CD4-positive, CD25-positive, alpha-beta regulatory T cell (primary cell): ENCODE measurements around the gene EYA2. TPM values are rescaled to one million over a fixed set of nuclear protein-coding genes. Genes with fewer than 3 reads are reported as not detected.

Experiments used
- ATAC-seq, 2 donors: fragments of 150-1000 bp; cut with Tn5 transposase; one replicate each; pipeline ENCODE4 v1.10.0; 2021; ENCODE audit warnings: low read depth in 2 of 2, moderate number of reproducible peaks in 2 of 2, moderate library complexity in 1 of 2
- DNase-seq, 3 donors: peaks; one replicate each; pipeline versions ENCODE4 v3.0.0 to v3.0.0-alpha.2; 2012 to 2022; ENCODE audit warnings: mixed read lengths in 1 of 3
- H3K27ac ChIP-seq: one replicate; pipeline ENCODE4 v1.7.0; 2013; ENCODE audit warnings: mild to moderate bottlenecking, low read length; ENCODE audit not compliant: insufficient read depth, poor library complexity, severe bottlenecking
- H3K27me3 ChIP-seq: one replicate; pipeline ENCODE4 v1.7.0; 2013; ENCODE audit warnings: low read length; ENCODE audit not compliant: control insufficient read depth, insufficient read depth
- H3K36me3 ChIP-seq: one replicate; pipeline ENCODE4 v1.7.0; 2013; ENCODE audit warnings: mild to moderate bottlenecking, low read length, moderate library complexity; ENCODE audit not compliant: control insufficient read depth, insufficient read depth
- H3K4me1 ChIP-seq: 2 replicates; pipeline ENCODE4 v1.7.0; 2013; ENCODE audit warnings: mild to moderate bottlenecking, low read length; ENCODE audit not compliant: insufficient read depth, control insufficient read depth, poor library complexity, severe bottlenecking
- H3K4me3 ChIP-seq: one replicate; pipeline ENCODE4 v1.7.0; 2013; ENCODE audit warnings: low read depth, mild to moderate bottlenecking, low read length, moderate library complexity
- H3K9me3 ChIP-seq, 2 experiments: 1 replicate in 1 of 2; 2 replicates in 1 of 2; pipeline ENCODE4 v1.7.0; 2013; ENCODE audit warnings: low read length in 2 of 2, mild to moderate bottlenecking in 1 of 2, moderate library complexity in 1 of 2; ENCODE audit not compliant: control insufficient read depth in 2 of 2
- H3K27ac Mint-ChIP-seq, 3 donors: one replicate each; pipeline ENCODE4 v1.8.0; 2020 to 2022; ENCODE audit warnings: mild to moderate bottlenecking in 3 of 3, mixed read lengths in 3 of 3, moderate library complexity in 2 of 3
- H3K27me3 Mint-ChIP-seq: one replicate; pipeline ENCODE4 v1.8.0; 2022; ENCODE audit warnings: mild to moderate bottlenecking, mixed read lengths
- H3K36me3 Mint-ChIP-seq: one replicate; pipeline ENCODE4 v1.8.0; 2020; ENCODE audit warnings: mixed read lengths
- H3K4me1 Mint-ChIP-seq, 4 donors: one replicate each; pipeline ENCODE4 v1.8.0; 2020 to 2022; ENCODE audit warnings: mixed read lengths in 4 of 4, mild to moderate bottlenecking in 1 of 4
- H3K4me3 Mint-ChIP-seq, 4 donors: one replicate each; pipeline ENCODE4 v1.8.0; 2020 to 2022; ENCODE audit warnings: mild to moderate bottlenecking in 4 of 4, mixed read lengths in 4 of 4, moderate library complexity in 3 of 4
- H3K9me3 Mint-ChIP-seq, 7 donors: one replicate each; pipeline ENCODE4 v1.8.0; 2020 to 2022; ENCODE audit warnings: mixed read lengths in 7 of 7, mild to moderate bottlenecking in 3 of 7, moderate library complexity in 2 of 7
- polyA plus RNA-seq, 4 donors: library from polyadenylated mRNA; unstranded; fragments of 300-500 nt; fragmentation: Illumina TruSeq; gene quantifications; one replicate each; pipeline ENCODE4 v1.2.3, GENCODE V29; 2021
- total RNA-seq: library from RNA; stranded (reverse); gene quantifications from one replicate; pipeline ENCODE4 v1.2.3, GENCODE V29; 2022

The EYA2 gene
- total and polyA plus RNA-seq, 5 donors from 2014 or later, result not detected

DNA sequence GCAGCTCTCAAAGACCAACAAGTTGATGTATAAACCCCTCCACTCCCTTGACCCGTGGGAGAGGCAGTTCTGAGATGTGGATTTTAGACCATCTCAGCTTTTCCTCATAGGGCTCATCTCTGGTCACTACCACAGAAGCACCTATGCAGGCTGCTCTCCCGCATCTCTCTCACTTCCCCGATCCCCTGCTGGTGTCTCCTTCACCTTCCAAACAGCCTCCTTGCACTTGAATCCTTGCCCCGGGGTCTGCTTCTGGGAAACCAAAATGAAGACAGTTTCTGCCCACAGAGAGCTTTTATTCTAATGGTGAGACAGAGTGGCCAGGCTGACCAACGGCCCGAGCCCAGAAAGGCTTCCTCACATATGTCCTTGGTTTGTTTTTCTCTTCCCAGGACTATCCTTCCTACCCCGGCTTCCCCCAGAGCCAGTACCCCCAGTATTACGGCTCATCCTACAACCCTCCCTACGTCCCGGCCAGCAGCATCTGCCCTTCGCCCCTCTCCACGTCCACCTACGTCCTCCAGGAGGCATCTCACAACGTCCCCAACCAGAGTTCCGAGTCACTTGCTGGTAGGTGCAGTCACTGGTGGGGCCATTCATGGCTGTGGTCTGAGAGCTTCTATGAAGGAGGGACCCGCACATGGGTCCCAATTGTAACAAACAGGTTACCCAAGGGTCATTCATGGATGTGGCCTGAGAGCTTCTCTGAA, 179.3 kb downstream of the EYA2 start:
- ATAC-seq, result no peak

DNA sequence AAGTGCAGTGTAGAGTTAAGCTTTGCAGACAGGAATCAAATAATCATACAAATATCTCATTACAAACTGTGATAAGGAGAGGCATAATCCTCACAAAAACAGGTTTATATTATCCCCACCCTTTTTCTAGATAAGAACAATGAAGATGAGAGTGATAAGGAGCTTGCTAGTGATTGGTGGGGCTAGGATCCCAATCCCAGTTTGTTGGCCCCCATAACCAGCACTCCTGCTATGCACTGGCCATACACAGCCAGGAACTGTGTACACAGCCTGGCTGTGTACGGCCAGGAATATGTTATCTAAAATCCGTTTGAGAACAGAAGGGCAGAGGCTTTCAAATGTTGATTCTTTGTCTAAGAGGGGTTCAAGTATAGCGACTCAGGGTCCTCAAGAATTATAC, 180.6 kb downstream of the EYA2 start:
- no peaks in the 10 kb centered on the region for H3K4me1 Mint-ChIP-seq
- DNase-seq, result no peak
- H3K27ac Mint-ChIP-seq, result no peak overlapping the region
- H3K4me1 ChIP-seq, result no peaks in the 10 kb centered on the region
- H3K27ac ChIP-seq, result no peak overlapping the region
- no peaks in the 10 kb centered on the region for H3K36me3 ChIP-seq
- peaks cover 0 to 12% (median 4%) of the 10 kb centered on the region in 7 donors for H3K9me3 Mint-ChIP-seq
- H3K4me3 ChIP-seq, result no peak overlapping the region
- no peak for ATAC-seq
- no peak overlapping the region for H3K4me3 Mint-ChIP-seq
- no peaks in the 10 kb centered on the region for H3K9me3 ChIP-seq
- H3K27me3 Mint-ChIP-seq, result peaks cover 9% of the 10 kb centered on the region
- peaks cover 3% of the 10 kb centered on the region for H3K27me3 ChIP-seq
- peaks cover 2% of the 10 kb centered on the region for H3K36me3 Mint-ChIP-seq

More for the DNA sequence above, 179.3 kb downstream of the EYA2 start:
- Mint-ChIP-seq H3K27me3 (peaks cover 4% of the 10 kb centered on the region), H3K4me3 (no peak overlapping the region), H3K27ac (no peak overlapping the region), H3K4me1 (peaks cover 0 to 4% (median 0%) of the 10 kb centered on the region in 4 donors), H3K36me3 (peaks cover 2% of the 10 kb centered on the region), H3K9me3 (peaks cover 0 to 9% (median 6%) of the 10 kb centered on the region in 7 donors)
- no peaks in the 10 kb centered on the region for H3K9me3 ChIP-seq
- H3K36me3 ChIP-seq, result no peaks in the 10 kb centered on the region
- no peaks in the 10 kb centered on the region for H3K4me1 ChIP-seq
- H3K4me3 ChIP-seq, result no peak overlapping the region
- no peak overlapping the region for H3K27ac ChIP-seq
- H3K27me3 ChIP-seq, result peaks cover 3% of the 10 kb centered on the region
- no peak for DNase-seq

GRCh38 chr20:47079047-47079446, 184.4 kb downstream of the EYA2 start:
- Histone ChIP-seq H3K27me3 (peaks cover 3% of the 10 kb centered on the region), H3K36me3 (no peaks in the 10 kb centered on the region), H3K4me3 (no peak overlapping the region), H3K27ac (no peak overlapping the region), H3K4me1 (no peaks in the 10 kb centered on the region), H3K9me3 (no peaks in the 10 kb centered on the region)
- H3K9me3 Mint-ChIP-seq, result peaks cover 0 to 12% (median 3%) of the 10 kb centered on the region in 7 donors
- no peak for ATAC-seq
- no peaks in the 10 kb centered on the region for H3K4me1 Mint-ChIP-seq
- H3K4me3 Mint-ChIP-seq, result no peak overlapping the region
- peaks cover 2% of the 10 kb centered on the region for H3K36me3 Mint-ChIP-seq
- peaks cover 12% of the 10 kb centered on the region for H3K27me3 Mint-ChIP-seq
- DNase-seq, result no peak
- no peak overlapping the region for H3K27ac Mint-ChIP-seq

DNA sequence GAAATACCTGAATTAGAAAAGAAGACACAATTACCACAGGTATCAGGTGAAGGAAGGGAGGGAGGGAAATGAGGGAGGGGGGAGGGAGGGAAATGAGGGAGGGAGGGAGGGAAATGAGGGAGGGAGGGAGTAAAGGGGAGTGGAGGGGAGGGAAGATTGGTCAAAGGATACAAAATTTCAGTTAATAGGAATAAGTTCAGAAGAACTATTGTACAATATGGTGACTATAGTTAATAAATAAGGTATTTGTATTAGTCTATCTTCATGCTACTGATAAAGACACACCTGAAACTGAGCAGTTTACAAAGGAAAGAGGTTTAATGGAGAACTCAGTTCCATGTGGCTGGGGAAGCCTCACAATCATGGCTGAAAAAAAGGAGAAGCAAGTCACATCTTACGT, 185.7 kb downstream of the EYA2 start:
- H3K4me1 ChIP-seq, result no peaks in the 10 kb centered on the region

DNA sequence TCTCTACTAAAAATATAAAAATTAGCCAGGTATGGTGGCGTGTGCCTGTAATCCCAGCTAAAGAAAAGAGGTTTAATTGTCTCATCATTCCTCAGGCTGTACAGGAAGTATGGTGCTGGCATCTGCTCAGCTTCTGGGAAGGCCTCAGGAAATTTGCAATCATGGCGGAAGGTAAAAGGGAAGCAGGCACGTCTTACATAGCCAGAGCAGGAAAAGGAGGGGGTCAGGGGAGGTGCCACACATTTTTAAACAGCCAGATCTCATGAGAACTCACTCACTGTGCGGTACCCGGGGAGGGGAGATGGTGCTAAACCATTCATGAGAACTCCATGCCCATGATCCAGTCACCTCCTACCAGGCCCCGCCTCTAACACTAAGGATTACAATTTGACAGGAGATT, 191.7 kb downstream of the EYA2 start:
- no peak overlapping the region for H3K27ac Mint-ChIP-seq
- H3K9me3 Mint-ChIP-seq, result peaks cover 0 to 3% (median 0%) of the 10 kb centered on the region in 7 donors
- H3K36me3 Mint-ChIP-seq, result no peaks in the 10 kb centered on the region
- no peak overlapping the region for H3K4me3 Mint-ChIP-seq
- no peak overlapping the region for H3K27ac ChIP-seq
- no peaks in the 10 kb centered on the region for H3K27me3 ChIP-seq
- no peaks in the 10 kb centered on the region for H3K4me1 ChIP-seq
- H3K4me3 ChIP-seq, result no peak overlapping the region
- DNase-seq (no peak), ATAC-seq (no peak)
- peaks cover 6% of the 10 kb centered on the region for H3K27me3 Mint-ChIP-seq
- H3K36me3 ChIP-seq, result no peaks in the 10 kb centered on the region
- no peaks in the 10 kb centered on the region for H3K4me1 Mint-ChIP-seq
- H3K9me3 ChIP-seq, result no peaks in the 10 kb centered on the region

More for the DNA sequence above, 185.7 kb downstream of the EYA2 start:
- peaks cover 0 to 12% (median 2%) of the 10 kb centered on the region in 7 donors for H3K9me3 Mint-ChIP-seq
- no peaks in the 10 kb centered on the region for H3K4me1 Mint-ChIP-seq
- H3K27ac Mint-ChIP-seq, result no peak overlapping the region
- DNase-seq (no peak), ATAC-seq (no peak)
- no peak overlapping the region for H3K4me3 ChIP-seq
- H3K36me3 Mint-ChIP-seq, result peaks cover 2% of the 10 kb centered on the region
- H3K4me3 Mint-ChIP-seq, result no peak overlapping the region
- H3K9me3 ChIP-seq, result no peaks in the 10 kb centered on the region
- no peak overlapping the region for H3K27ac ChIP-seq
- H3K27me3 ChIP-seq, result peaks cover 3% of the 10 kb centered on the region
- peaks cover 12% of the 10 kb centered on the region for H3K27me3 Mint-ChIP-seq
- H3K36me3 ChIP-seq, result no peaks in the 10 kb centered on the region

- Histone ChIP-seq H3K4me1 (no peaks in the 10 kb centered on the region), H3K4me3 (no peak overlapping the region), H3K27me3 (no peaks in the 10 kb centered on the region), H3K9me3 (no peaks in the 10 kb centered on the region), H3K36me3 (no peaks in the 10 kb centered on the region), H3K27ac (no peak overlapping the region)
- DNase-seq (no peak), ATAC-seq (no peak)
- H3K9me3 Mint-ChIP-seq, result peaks cover 0 to 3% (median 0%) of the 10 kb centered on the region in 7 donors
- H3K4me3 Mint-ChIP-seq, result no peak overlapping the region
- no peaks in the 10 kb centered on the region for H3K36me3 Mint-ChIP-seq
- no peaks in the 10 kb centered on the region for H3K4me1 Mint-ChIP-seq
- peaks cover 9% of the 10 kb centered on the region for H3K27me3 Mint-ChIP-seq
- no peak overlapping the region for H3K27ac Mint-ChIP-seq
Observed at GRCh38 chr20:47088335-47088734, 193.7 kb downstream of the EYA2 start.

DNA sequence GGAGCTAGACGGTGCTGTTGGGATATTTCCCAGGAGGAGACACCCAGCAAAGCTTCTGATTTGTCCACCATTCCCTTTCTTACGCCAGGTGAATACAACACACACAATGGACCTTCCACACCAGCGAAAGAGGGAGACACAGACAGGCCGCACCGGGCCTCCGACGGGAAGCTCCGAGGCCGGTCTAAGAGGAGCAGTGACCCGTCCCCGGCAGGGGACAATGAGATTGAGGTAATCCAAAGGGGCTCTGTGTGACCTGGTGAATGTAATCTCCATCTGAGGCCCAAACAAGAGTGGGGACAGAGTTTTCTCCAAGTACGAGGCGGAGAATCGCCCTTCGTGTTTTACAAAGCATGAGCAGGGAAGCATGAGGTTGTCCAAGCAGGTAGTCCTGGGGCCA, 194.5 kb downstream of the EYA2 start:
- H3K9me3 Mint-ChIP-seq, result peaks cover 0 to 4% (median 0%) of the 10 kb centered on the region in 7 donors

GRCh38 chr20:47090835-47091234, 196.2 kb downstream of the EYA2 start:
- Histone ChIP-seq H3K27ac (no peak overlapping the region), H3K9me3 (peaks cover 0 to 3% of the 10 kb centered on the region in 2 experiments), H3K36me3 (no peaks in the 10 kb centered on the region), H3K4me3 (no peak overlapping the region), H3K27me3 (no peaks in the 10 kb centered on the region), H3K4me1 (no peaks in the 10 kb centered on the region)
- no peak overlapping the region for H3K27ac Mint-ChIP-seq
- no peak overlapping the region for H3K4me3 Mint-ChIP-seq
- DNase-seq, result no peak
- peaks cover 16% of the 10 kb centered on the region for H3K27me3 Mint-ChIP-seq
- no peaks in the 10 kb centered on the region for H3K4me1 Mint-ChIP-seq
- ATAC-seq, result no peak
- peaks cover 2% of the 10 kb centered on the region for H3K36me3 Mint-ChIP-seq
- peaks cover 0 to 5% (median 1%) of the 10 kb centered on the region in 7 donors for H3K9me3 Mint-ChIP-seq

More for the DNA sequence above, 194.5 kb downstream of the EYA2 start:
- Mint-ChIP-seq H3K4me3 (no peak overlapping the region), H3K36me3 (no peaks in the 10 kb centered on the region), H3K4me1 (no peaks in the 10 kb centered on the region), H3K27ac (no peak overlapping the region), H3K27me3 (peaks cover 11% of the 10 kb centered on the region)
- Histone ChIP-seq H3K9me3 (no peaks in the 10 kb centered on the region), H3K4me3 (no peak overlapping the region), H3K36me3 (no peaks in the 10 kb centered on the region), H3K4me1 (no peaks in the 10 kb centered on the region), H3K27me3 (no peaks in the 10 kb centered on the region), H3K27ac (no peak overlapping the region)
- DNase-seq (no peak), ATAC-seq (no peak)
